Uterus (tissue), 4 donors: ENCODE data around the gene TPM2. TPM values are rescaled to one million over a fixed set of nuclear protein-coding genes. Genes with fewer than 3 reads are reported as not detected.

Experiments used
- DNase-seq, 2 donors: peaks; one replicate each; pipeline ENCODE4 v3.0.0-alpha.2; 2019 to 2020
- H3K27ac ChIP-seq, 2 donors: fragments of 200-600 bp; sonication (generic); 1 replicate in 1 of 2; 2 replicates in 1 of 2; pipeline ENCODE4 v1.5.1; 2016 to 2018
- H3K27me3 ChIP-seq, 2 donors: fragments of 200-600 bp; sonication (generic); one replicate each; pipeline ENCODE4 v1.5.1; 2018 to 2019; ENCODE audit warnings: control low read depth in 1 of 2
- H3K36me3 ChIP-seq, 2 donors: fragments of 200-600 bp; sonication (generic); one replicate each; pipeline ENCODE4 v1.5.1; 2019; ENCODE audit warnings: control low read depth in 1 of 2
- H3K4me1 ChIP-seq, 2 donors: fragments of 200-600 bp; sonication (generic); one replicate each; pipeline ENCODE4 v1.5.1; 2018 to 2019; ENCODE audit warnings: control low read depth in 1 of 2
- H3K4me3 ChIP-seq, 2 donors: fragments of 200-600 bp; sonication (generic); 1 replicate in 1 of 2; 2 replicates in 1 of 2; pipeline ENCODE4 v1.5.1; 2018 to 2019; ENCODE audit warnings: mild to moderate bottlenecking in 1 of 2
- H3K9me3 ChIP-seq, 2 donors: fragments of 200-600 bp; sonication (generic); one replicate each; pipeline ENCODE4 v1.5.1; 2019; ENCODE audit warnings: control low read depth in 1 of 2
- CTCF ChIP-seq, 4 experiments: fragments of 200-600 bp in 2 of 4; fragments of 450-650 bp in 2 of 4; sonication (generic) in 2 of 4; IDR thresholded peaks; one replicate each; pipeline ENCODE4 v1.5.1; 2016 to 2019; ENCODE audit warnings: antibody characterized with exemption in 4 of 4, mild to moderate bottlenecking in 2 of 4, moderate library complexity in 1 of 4
- POLR2A ChIP-seq, 2 donors: fragments of 450-650 bp; IDR thresholded peaks; one replicate each; pipeline ENCODE4 v1.6.1; 2016; ENCODE audit warnings: antibody characterized with exemption in 2 of 2, mild to moderate bottlenecking in 1 of 2, moderate library complexity in 1 of 2
- intact Hi-C: fragments of 100-400 bp; cut with DNase I; formaldehyde crosslinking; loops from one replicate; pipeline ENCODE4 v1.15.1; 2023; ENCODE audit warnings: low total_unique reads
- total RNA-seq, 4 donors: library from RNA; depleted of rRNA in 3 of 4; stranded (reverse); fragments of >200 nt in 3 of 4; gene quantifications; one replicate each; pipeline versions ENCODE4 v1.1.0 to v1.2.4, GENCODE V29; 2014 to 2023
- donor health status: DM: yes; HTN: yes; CAD: no.

TPM2 gene
- total RNA-seq, 4 donors from 2014 or later: 491 to 2,682 (median 829) TPM

GRCh38 chr9:35686222-35687203, 3.2 kb downstream of the TPM2 start:
- Histone ChIP-seq H3K27me3 (no peaks in the 10 kb centered on the region), H3K27ac (peak overlapping the region; percentile 93 to 98), H3K4me1 (peaks cover 4 to 7% of the 10 kb centered on the region in 2 donors), H3K9me3 (no peaks in the 10 kb centered on the region), H3K36me3 (no peaks in the 10 kb centered on the region), H3K4me3 (peak overlapping the region; percentile 57 to 71)
- DNase-seq: no peak
- no peak for TF ChIP-seq POLR2A (IDR thresholded peaks at IDR 0.05)
- TF ChIP-seq CTCF (IDR thresholded peaks at IDR 0.05): no peak
- intact Hi-C loops: loop anchor here (5.0 kb wide), 1 partner anchor 41 kb away; no protein-coding TSS in a partner anchor

GRCh38 chr9:35685506-35685905, 4.2 kb downstream of the TPM2 start:
- Histone ChIP-seq H3K27ac (peak overlapping the region; percentile 93 to 98), H3K27me3 (no peaks in the 10 kb centered on the region), H3K9me3 (no peaks in the 10 kb centered on the region), H3K4me3 (peak overlapping the region; percentile 57 to 71), H3K4me1 (peaks cover 4 to 7% of the 10 kb centered on the region in 2 donors), H3K36me3 (no peaks in the 10 kb centered on the region)
- TF ChIP-seq POLR2A (IDR thresholded peaks at IDR 0.05): no peak
- TF ChIP-seq CTCF (IDR thresholded peaks at IDR 0.05): no peak
- intact Hi-C loops: loop anchor here (5.0 kb wide), 1 partner anchor 42 kb away; no protein-coding TSS in a partner anchor
- no peak for DNase-seq

GRCh38 chr9:35684921-35685320, 4.8 kb downstream of the TPM2 start:
- intact Hi-C loops: loop anchor here (5.0 kb wide), 1 partner anchor 42 kb away; no protein-coding TSS in a partner anchor
- Histone ChIP-seq H3K27me3 (no peaks in the 10 kb centered on the region), H3K4me1 (peaks cover 4 to 7% of the 10 kb centered on the region in 2 donors), H3K9me3 (no peaks in the 10 kb centered on the region), H3K36me3 (no peaks in the 10 kb centered on the region), H3K27ac (peak overlapping the region; percentile 93 to 98), H3K4me3 (peak overlapping the region in 1 of 2 donors; percentile 71)
- no peak for TF ChIP-seq POLR2A (IDR thresholded peaks at IDR 0.05)
- no peak for TF ChIP-seq CTCF (IDR thresholded peaks at IDR 0.05)
- no peak for DNase-seq

GRCh38 chr9:35683323-35683722, 6.4 kb downstream of the TPM2 start:
- Histone ChIP-seq H3K4me3 (no peak overlapping the region), H3K27ac (peak overlapping the region; percentile 93 to 98), H3K36me3 (no peaks in the 10 kb centered on the region), H3K9me3 (no peaks in the 10 kb centered on the region), H3K27me3 (no peaks in the 10 kb centered on the region), H3K4me1 (peaks cover 4 to 7% of the 10 kb centered on the region in 2 donors)
- intact Hi-C loops: no loop called here
- no peak for DNase-seq
- no peak for TF ChIP-seq POLR2A (IDR thresholded peaks at IDR 0.05)
- no peak for TF ChIP-seq CTCF (IDR thresholded peaks at IDR 0.05)
